Vagina (tissue), 2 donors: Measurements from ENCODE around the gene RBM20. TPM values are rescaled to one million over a fixed set of nuclear protein-coding genes. Genes with fewer than 3 reads are reported as not detected.
"Not testable (repeated sequence)": the region's sequence is repeated elsewhere in the genome, so short reads cannot be mapped to it uniquely, and the experiment has no call there.

Experiments used
- DNase-seq, 2 donors: peaks; one replicate each; pipeline ENCODE4 v3.0.0-alpha.2; 2017; ENCODE audit errors: extremely low spot score in 2 of 2
- H3K27ac ChIP-seq: fragments of 200-600 bp; sonication (generic); one replicate; pipeline ENCODE4 v1.5.1; 2019
- H3K27me3 ChIP-seq: fragments of 200-600 bp; sonication (generic); one replicate; pipeline ENCODE4 v1.5.1; 2019
- H3K36me3 ChIP-seq, 2 donors: fragments of 200-600 bp; sonication (generic); one replicate each; pipeline ENCODE4 v1.5.1; 2017 to 2019
- H3K4me1 ChIP-seq: fragments of 200-600 bp; sonication (generic); one replicate; pipeline ENCODE4 v1.5.1; 2019
- H3K4me3 ChIP-seq, 2 donors: fragments of 200-600 bp; sonication (generic); 1 replicate in 1 of 2; 2 replicates in 1 of 2; pipeline ENCODE4 v1.5.1; 2016 to 2019
- H3K9me3 ChIP-seq: fragments of 200-600 bp; sonication (generic); one replicate; pipeline ENCODE4 v1.5.1; 2019
- CTCF ChIP-seq, 3 experiments: fragments of 450-650 bp in 2 of 3; fragments of 200-600 bp in 1 of 3; sonication (generic) in 1 of 3; IDR thresholded peaks; one replicate each; pipeline ENCODE4 v1.5.1; 2017 to 2019; ENCODE audit warnings: antibody characterized with exemption in 3 of 3, mild to moderate bottlenecking in 2 of 3, moderate library complexity in 2 of 3
- POLR2A ChIP-seq, 2 donors: fragments of 450-650 bp; IDR thresholded peaks; one replicate each; pipeline ENCODE4 v1.6.1; 2017; ENCODE audit warnings: antibody characterized with exemption in 2 of 2, mild to moderate bottlenecking in 2 of 2, moderate library complexity in 2 of 2
- POLR2AphosphoS5 ChIP-seq, 2 donors: sonication (generic); formaldehyde crosslinking; IDR thresholded peaks; one replicate each; pipeline ENCODE4 v1.9.0; 2017; ENCODE audit warnings: antibody characterized with exemption in 2 of 2, mild to moderate bottlenecking in 2 of 2, low read depth in 1 of 2; ENCODE audit not compliant: insufficient read depth in 1 of 2
- intact Hi-C: fragments of 100-400 bp; cut with DNase I; formaldehyde crosslinking; loops from one replicate; pipeline ENCODE4 v1.15.1; 2023
- total RNA-seq: library from RNA; depleted of rRNA; stranded (reverse); fragments of >200 nt; gene quantifications from one replicate; pipeline ENCODE4 v1.2.3, GENCODE V29; 2016

Gene RBM20
- total RNA-seq, 1 donor from 2014 or later: 5.2 TPM

GRCh38 chr10:110664483-110665420, 20.6 kb downstream of the RBM20 start:
- intact Hi-C loops: no loop called here
- Histone ChIP-seq H3K4me1 (no peaks in the 10 kb centered on the region), H3K4me3 (no peak overlapping the region), H3K9me3 (no peaks in the 10 kb centered on the region), H3K36me3 (no peaks in the 10 kb centered on the region), H3K27ac (no peak overlapping the region), H3K27me3 (no peaks in the 10 kb centered on the region)
- TF ChIP-seq CTCF (IDR thresholded peaks at IDR 0.05): no peak
- no peak for TF ChIP-seq POLR2A (IDR thresholded peaks at IDR 0.05)
- no peak for TF ChIP-seq POLR2AphosphoS5 (IDR thresholded peaks at IDR 0.05; ENCODE audit: insufficient read depth in 1 of 2, low read depth in 1 of 2)
- no peak for DNase-seq

- H3K4me1 ChIP-seq, H3K27me3 ChIP-seq, intact Hi-C loops, H3K9me3 ChIP-seq, H3K4me3 ChIP-seq, H3K36me3 ChIP-seq, H3K27ac ChIP-seq, DNase-seq: not testable (repeated sequence)
These were observed 22.1 kb downstream of the RBM20 start for GRCh38 chr10:110666259-110666658.

GRCh38 chr10:110666673-110667072, 22.5 kb downstream of the RBM20 start:
- no peak for TF ChIP-seq POLR2A (IDR thresholded peaks at IDR 0.05)
- no peak for TF ChIP-seq POLR2AphosphoS5 (IDR thresholded peaks at IDR 0.05; ENCODE audit: insufficient read depth in 1 of 2, low read depth in 1 of 2)
- TF ChIP-seq CTCF (IDR thresholded peaks at IDR 0.05): no peak
- Histone ChIP-seq H3K9me3 (no peaks in the 10 kb centered on the region), H3K36me3 (no peaks in the 10 kb centered on the region), H3K4me3 (no peak overlapping the region), H3K27me3 (no peaks in the 10 kb centered on the region), H3K27ac (no peak overlapping the region), H3K4me1 (no peaks in the 10 kb centered on the region)
- no peak for DNase-seq
- intact Hi-C loops: no loop called here

GRCh38 chr10:110667620-110668343, 23.6 kb downstream of the RBM20 start:
- H3K27me3 ChIP-seq: no peaks in the 10 kb centered on the region
- no peak overlapping the region for H3K27ac ChIP-seq
- H3K4me3 ChIP-seq: no peak overlapping the region
- no peaks in the 10 kb centered on the region for H3K9me3 ChIP-seq
- H3K4me1 ChIP-seq: peaks cover 11% of the 10 kb centered on the region
- no peaks in the 10 kb centered on the region for H3K36me3 ChIP-seq
- intact Hi-C loops: no loop called here
- no peak for DNase-seq
- TF ChIP-seq POLR2AphosphoS5 (IDR thresholded peaks at IDR 0.05; ENCODE audit: insufficient read depth in 1 of 2, low read depth in 1 of 2): no peak
- TF ChIP-seq CTCF (IDR thresholded peaks at IDR 0.05): no peak
- no peak for TF ChIP-seq POLR2A (IDR thresholded peaks at IDR 0.05)

GRCh38 chr10:110668443-110668842, 24.3 kb downstream of the RBM20 start:
- H3K9me3 ChIP-seq: no peaks in the 10 kb centered on the region
- TF ChIP-seq POLR2A (IDR thresholded peaks at IDR 0.05) (no peak), CTCF (IDR thresholded peaks at IDR 0.05) (no peak), POLR2AphosphoS5 (IDR thresholded peaks at IDR 0.05; ENCODE audit: insufficient read depth in 1 of 2, low read depth in 1 of 2) (no peak)
- DNase-seq: no peak
- no peak overlapping the region for H3K4me3 ChIP-seq
- H3K27me3 ChIP-seq: no peaks in the 10 kb centered on the region
- no peaks in the 10 kb centered on the region for H3K36me3 ChIP-seq
- intact Hi-C loops: no loop called here
- H3K4me1 ChIP-seq: peaks cover 11% of the 10 kb centered on the region
- no peak overlapping the region for H3K27ac ChIP-seq
